GM21786 (cell line): Measurements from ENCODE around the gene YEATS2.
"Not testable (repeated sequence)": the region's sequence is repeated elsewhere in the genome, so short reads cannot be mapped to it uniquely, and the experiment has no call there.

Experiments
- ATAC-seq: cut with Tn5 transposase; IDR thresholded peaks from one replicate; pipeline ENCODE4 v1.9.1; 2021; ENCODE audit not compliant: unreplicated experiment

The YEATS2 gene

DNA sequence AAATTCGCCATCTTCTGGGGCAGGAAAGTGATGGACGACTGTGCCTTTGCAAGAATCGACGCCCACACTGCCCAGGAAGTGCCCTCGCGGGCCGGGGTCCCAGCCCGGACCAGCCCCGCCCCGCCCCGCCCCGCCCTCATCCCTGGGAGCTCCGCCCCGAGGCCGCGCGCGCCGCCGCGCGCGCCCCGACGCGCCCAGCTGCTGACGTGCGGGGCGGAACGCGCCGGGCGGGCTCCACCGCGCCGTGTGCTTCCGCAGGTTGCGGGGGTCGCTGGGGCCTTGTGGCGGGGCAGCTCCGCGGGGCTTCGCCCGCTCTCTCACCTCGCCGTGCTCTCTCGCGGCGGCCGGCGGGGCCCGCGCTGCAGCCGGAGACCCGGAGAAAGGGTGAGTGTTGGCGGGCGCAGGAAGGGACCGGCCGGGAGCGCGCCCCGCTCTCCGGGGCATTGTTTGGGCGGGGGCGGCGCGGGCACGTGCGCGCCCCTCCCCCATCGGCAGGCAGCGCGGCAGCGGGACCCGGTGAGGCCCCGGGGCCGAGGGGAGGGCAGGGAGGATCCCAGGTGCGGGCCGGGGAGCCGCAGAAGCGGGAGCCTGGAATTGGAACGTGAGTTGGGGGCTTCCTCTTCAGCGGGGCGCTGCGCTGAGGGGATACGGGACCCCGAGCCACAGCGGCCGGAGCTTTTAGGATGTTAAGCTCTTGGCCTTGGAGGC, at the start of gene YEATS2:
Gene YEATS2 (plus strand): TSS at position 188 of the 708 bp plus-strand sequence. CDS start 17,366 bp downstream, outside the sequence.
- peak; percentile 76 for ATAC-seq

GRCh38 chr3:183650554-183650953, 47.0 kb upstream of the YEATS2 start:
- ATAC-seq = no peak

DNA sequence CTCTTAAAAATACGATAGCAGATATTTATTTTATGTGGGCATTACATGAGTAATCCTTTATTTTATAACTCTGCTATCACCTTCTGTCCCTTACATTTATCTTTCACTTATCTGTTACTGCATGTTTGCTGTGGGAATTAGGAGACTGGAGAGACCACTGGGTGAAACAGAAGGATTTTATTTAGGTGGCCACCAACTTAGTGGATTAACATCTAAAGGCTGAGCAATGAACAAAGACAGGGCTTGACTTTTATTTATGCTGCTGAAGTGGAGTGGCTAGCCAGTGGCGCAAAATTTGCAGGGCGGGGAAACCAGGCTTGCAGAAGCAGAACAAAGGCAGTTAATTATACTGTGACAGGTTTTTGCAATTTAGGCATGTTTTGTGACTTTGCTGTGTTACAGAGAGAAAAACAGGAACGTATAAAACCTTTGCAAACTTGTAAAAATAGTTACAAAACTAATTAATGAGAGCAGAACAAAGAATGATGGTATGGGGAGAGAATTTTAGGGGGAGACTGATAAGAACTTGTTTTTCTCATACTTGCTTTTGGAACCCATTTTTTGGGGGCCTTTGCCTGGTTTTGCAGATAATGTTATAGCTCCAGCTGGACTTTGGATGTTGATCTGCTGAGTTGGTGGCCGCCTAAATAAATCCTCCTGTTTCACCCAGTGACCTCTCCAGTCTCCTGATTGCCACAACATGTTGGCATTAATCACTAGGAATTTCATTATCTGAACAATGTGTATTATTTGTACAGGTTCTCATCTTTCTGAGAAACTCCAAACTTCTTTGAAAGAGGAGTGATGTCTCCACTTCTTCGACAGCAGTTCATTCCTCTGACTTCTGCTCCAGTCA, 44.2 kb upstream of the YEATS2 start:
- no peak for ATAC-seq

GRCh38 chr3:183654727-183655126, 42.9 kb upstream of the YEATS2 start:
- no peak for ATAC-seq

DNA sequence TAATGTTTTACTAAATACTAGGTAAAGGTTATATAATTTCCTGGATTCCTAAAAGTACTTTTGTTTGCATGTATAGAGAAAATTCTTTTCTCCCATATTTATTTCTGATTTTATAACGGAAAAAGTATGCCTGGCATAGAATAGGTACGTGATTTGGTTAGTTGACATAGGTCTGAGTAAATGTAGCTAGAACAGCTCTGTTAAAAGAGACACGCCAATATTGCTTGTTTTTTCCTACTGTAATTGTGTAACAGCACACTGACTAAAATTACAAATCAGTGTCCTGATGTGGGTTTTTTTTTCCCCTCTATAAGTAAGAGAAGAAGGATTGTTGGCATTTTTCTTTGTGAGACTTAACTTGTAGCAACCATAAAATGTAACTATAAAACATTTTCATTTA, 35.5 kb upstream of the YEATS2 start:
- ATAC-seq = no peak

- ATAC-seq = no peak
Measured at GRCh38 chr3:183664913-183665381, 32.6 kb upstream of the YEATS2 start.

DNA sequence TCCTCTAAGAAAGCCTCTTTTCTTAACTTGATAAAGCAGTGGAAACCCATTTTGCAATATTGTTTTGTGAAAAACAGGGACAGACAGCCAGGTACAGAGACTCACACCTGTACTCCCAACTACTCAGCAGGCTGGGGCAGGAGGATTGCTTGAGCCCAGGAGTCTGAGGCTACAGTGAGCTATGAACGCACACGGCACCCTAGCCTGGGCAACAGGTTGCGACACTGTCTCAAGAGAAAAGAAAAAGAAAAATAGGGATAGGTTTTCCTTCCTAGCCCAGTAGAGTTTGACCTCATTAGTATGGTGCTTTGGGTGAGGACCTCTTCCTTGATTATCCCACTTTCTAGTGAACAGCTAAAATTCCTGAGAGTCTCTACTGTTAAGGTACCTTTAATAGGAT, 17.5 kb upstream of the YEATS2 start:
- ATAC-seq = no peak

- no peak for ATAC-seq
Measured at GRCh38 chr3:183687705-183688104, 9.9 kb upstream of the YEATS2 start.

DNA sequence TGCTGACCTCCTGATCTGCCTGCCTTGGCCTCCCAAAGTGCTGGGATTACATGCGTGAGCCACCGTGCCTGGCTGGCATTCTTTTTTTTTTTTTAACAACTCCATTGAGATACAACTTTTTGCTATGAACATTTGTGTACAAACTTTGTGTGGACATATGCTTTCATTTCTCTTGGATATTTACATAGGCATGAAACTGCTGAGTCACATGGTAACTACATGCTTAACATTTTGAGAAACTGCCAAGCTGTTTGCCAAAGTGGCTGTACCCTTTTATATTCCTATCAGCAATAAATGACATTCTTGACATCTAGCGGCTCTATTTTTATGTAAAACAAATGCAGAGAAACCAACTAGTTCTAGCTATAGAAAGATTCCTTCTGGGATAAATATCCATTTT, 8.7 kb upstream of the YEATS2 start:
- ATAC-seq = no peak

GRCh38 chr3:183689621-183690020, 8.0 kb upstream of the YEATS2 start:
- not testable (repeated sequence) for ATAC-seq

GRCh38 chr3:183690402-183690995, 7.1 kb upstream of the YEATS2 start:
- no peak for ATAC-seq

DNA sequence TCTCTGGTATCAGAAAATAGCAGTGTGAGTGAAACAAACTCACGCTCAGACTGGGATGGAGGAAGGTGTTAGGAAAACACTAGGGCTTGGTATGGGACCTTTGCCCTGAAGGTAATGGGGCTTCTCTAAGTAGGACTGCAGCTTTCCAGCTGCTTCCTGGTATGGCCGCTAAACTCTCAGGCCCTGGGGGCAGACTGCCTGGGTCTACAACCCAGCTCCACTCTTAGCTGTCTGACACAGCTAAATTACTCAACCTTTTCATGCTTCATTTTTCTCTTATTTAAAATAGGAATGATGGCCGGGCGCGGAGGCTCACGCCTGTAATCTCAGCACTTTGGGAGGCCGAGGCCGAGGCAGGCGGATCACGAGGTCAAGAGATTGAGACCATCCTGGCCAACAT, 5.2 kb upstream of the YEATS2 start:
- no peak for ATAC-seq

- ATAC-seq = no peak
Measured at GRCh38 chr3:183695569-183696364, 1.8 kb upstream of the YEATS2 start.

DNA sequence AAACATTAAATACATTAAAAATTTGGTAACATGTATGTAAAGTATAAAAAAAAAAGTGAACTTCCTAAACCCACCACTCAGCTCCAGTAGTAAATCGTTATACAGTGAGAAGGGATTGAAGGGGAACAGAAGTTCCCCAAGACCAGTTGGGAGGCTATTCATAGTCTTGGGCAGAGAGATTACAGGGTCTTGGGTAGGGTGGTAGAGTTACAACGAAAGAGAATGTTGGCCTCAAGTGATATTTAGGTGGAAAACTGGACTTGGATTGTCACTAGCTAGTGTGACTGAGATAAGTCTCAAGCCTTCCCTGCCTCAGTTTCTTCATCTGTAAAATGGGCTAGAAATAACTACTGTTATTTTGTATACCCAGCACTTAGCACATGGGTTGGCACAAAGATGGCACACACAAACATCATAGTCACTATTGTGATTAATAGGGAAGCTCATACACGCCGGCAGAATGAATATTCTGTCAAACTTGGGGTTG, 431 bp upstream of the YEATS2 start:
- no peak for ATAC-seq

DNA sequence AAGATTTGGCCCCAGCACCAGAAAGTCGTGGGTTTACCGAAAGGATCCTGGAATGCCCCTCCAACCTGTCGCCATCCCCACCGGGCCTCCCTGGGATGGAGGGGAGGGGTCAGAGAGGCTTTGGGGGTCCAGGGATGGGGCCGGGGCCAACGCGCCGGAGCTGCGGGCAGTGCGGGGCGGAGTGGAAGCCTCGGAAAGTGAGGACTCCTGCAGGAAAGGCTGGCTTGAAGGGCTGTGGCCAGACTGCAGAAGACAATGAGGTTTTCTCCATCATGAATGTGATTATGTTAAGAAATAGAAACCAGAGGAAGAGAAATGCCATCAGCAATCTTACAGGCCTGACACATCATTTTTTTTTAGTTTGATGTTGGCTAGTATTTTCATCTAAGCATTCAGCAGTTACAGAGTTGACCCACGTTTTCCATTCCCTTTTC, 738 bp downstream of the YEATS2 start:
- ATAC-seq = peak; percentile 28

GRCh38 chr3:183698756-183699155, 1.2 kb downstream of the YEATS2 start:
- ATAC-seq = no peak

GRCh38 chr3:183699238-183699947, 1.8 kb downstream of the YEATS2 start:
- no peak for ATAC-seq

DNA sequence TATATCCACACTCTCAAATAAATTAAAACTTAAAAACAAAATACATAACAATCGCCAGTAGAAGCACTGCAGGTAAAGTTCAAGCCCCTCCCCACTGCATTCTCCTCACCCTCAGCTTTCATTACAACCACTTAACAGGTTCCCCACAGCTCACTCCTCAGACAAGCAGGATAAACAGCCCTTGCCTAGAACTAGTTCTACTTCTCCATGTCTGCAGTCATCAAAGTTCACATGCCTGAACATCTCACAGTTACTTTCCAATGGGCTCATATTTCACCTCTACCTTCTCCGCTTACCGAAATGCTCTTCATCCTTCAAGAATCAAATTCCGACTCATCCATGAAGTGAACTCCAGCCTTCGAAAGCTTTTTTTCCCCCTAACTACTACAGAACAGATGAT, 4.1 kb downstream of the YEATS2 start:
- no peak for ATAC-seq

GRCh38 chr3:183703892-183704291, 6.3 kb downstream of the YEATS2 start:
- not testable (repeated sequence) for ATAC-seq

GRCh38 chr3:183710231-183710630, 12.6 kb downstream of the YEATS2 start:
- no peak for ATAC-seq
